CD4-positive, alpha-beta T cell treated with Interleukin-17A for 1 hour (primary cell): ENCODE results near the gene RNF141.

Experiments
- DNase-seq: peaks from one replicate; pipeline ENCODE4 v3.0.0-alpha.2; 2020

The RNF141 gene

DNA sequence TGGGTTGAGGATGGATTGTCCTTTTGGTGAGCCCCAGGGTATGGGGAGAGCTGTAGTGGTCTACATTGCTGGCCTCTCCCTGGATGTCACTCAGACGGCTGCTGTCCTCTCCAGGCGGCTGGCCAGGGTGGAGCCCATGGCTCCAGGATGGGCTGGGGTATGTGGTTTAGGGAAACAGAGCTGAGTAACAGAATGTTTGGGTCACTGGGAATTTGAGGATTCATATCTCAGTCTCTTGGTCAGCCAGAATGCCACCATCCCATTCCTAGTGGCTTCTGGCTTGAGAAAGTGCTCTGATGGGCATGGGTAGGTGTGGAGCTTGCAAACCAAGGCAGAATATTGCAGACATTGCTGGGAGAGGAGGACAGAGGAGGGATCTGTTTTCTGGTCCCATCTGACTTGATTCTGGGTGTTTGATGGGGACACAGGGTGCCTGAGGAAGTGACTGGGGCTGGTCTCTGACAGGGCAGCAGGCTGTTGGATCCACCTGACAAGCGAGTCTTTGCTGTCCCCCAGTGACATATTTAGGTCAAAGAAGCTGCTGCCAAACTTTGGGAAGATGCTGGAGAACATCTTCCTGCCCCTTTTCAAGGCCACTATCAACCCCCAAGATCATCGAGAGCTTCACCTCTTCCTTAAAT is 44.6 kb downstream of the RNF141 start:
- DNase-seq = no peak

DNA sequence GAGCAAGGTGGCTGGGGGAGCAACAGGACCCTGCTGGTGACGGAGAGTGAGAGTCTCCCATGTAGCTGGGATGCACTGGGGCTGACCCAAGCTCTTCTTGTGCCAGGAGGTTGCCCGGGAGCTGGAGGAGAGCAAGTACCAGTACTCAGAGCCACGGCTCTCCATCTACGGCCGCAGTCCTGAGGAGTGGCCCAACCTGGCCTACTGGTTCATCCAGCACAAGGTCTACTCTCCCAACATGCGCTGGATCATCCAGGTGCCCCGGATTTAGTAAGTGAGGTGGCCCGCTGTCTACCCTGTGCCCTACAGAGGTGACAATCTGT is 45.6 kb downstream of the RNF141 start:
- no peak for DNase-seq

DNA sequence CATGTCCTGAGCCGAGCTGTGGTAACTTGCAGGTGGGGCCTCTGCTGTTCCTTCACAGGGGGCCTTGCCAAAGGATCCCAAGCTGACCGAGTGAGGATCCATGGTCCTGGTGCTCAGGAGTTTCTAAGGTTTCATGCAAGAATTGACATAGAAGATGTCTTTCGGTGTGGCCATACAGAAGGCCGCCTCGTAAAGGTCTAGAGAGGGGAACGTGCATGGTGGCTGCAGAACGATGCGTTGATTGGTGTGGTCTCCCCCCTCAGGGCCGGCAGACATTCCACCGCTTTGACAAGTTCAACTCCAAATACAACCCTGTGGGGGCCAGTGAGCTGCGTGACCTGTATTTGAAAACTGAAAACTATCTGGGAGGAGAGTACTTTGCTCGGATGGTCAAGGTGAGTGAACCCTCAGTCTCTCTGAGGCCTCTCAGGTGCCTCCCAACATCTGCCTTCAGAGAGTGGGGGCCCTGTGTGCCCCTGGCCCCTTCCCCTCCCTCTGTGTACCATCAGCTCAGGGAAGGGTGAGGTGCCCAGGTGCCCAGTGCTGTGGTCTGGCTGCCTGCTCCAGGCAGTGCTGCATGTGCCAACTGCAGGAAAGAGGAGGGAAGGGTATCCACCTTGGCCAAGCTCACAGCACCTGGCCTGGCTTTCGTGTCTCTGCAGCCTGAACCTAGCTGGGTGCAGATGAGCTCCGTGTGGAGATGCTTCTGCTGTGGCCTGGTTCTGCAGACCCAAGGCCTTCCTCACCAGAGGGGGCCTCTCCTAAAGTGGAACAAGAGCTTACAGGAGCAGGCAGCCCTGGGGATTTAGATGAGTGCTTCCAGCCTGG is 46.1 kb downstream of the RNF141 start:
- no peak for DNase-seq

DNA sequence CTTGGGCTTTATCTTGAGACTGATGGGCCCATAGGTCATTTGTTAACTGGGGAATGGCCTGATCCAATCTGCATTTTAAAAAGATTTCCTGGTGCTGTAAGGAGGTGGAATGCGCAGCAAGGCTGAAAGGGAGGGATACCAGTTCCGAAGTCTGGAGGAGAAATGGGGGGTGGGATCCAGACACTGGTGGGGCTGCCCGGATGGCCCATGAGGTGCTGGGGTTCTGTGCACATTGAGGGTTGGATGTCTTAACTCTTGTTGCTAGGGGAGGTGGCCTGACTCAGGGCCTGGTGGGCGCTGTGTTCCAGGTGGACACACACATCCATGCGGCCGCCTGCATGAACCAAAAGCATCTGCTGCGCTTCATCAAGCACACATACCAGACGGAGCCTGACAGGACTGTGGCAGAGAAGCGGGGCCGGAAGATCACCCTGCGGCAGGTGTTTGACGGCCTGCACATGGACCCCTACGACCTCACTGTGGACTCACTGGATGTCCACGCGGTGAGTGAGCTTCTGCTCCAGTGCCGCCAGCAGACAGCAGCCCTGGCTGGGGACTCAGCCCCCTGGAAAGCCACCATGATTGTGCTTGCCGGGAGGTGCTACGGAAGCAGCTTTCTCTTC is 47.8 kb downstream of the RNF141 start:
- no peak for DNase-seq

DNA sequence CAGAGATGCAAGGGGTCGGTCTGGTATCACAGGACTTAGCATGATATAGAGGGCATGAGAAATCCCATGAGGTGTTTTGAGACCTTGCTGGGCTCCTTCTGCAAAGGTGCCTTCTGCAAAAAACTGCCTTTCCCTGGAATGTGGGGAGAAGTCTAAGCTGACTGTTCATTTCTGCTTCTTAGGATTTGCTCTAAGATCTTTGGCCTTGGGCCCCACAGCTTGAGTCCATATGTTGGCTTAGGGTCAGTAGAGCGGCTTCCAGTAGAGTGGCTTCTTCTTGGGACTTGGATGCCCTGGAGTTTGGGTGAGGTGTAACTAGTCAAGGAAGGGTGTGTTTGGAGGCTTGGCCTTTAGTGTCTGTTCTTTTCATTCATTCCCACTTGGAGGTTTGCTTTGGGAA is 48.9 kb downstream of the RNF141 start:
- DNase-seq = no peak

DNA sequence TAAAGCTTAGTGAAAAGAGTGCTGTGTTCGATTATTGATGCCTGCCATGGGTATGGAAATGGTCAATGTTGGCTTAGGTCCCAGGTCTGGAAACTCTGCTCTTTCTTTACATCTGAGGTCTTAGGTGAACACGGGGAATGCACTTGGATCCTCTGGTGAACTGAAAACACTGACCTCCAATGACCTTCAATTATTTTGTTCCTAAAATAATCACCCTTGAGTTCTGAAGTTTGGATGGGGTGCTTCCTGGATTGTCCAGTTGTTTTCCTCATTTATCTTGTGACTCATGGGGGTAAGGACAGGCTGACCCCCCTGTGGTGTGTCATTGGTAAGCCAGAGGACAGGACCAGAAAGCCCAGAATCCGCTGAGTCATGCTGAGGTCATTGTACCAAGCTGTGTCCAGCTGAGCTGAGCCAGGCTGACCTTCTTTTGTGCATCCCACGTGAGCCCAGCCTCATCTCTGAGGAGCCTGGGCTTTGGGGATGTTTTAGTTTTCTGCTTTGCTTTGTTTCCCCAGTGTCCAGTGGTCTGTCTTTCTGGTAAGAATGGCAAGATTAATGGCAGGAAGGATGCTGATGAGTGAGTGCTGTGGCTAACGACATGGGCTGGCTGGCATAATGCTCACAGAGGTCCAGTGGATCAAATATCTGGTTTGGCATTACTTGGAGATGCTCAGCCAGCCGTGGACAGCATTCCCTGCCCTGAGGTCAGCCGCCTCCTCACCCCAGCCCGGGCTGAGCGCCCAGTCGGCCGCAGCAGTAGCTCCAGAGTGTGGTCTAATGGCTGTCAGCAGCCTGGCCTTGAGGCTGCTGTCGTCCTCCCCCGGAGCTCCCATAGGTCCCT is 50.4 kb downstream of the RNF141 start:
- no peak for DNase-seq

DNA sequence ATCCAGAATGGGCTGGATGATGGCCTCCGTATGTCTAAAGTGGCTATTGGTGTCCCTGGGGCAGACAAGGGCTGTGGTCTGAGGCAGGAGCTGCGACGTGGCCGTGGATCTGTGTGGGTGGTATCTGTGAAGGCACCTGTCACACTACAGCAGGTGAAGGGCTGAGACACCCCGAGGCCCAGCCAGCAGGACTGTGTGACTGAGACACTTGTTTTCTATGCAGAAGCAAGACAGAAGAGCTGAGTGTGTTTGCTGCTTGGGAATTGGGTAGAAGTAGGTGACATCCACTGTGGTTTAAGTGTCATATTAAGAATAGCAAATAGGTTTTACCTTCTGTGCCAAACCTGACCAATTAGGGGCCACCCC is 51.0 kb downstream of the RNF141 start:
- DNase-seq = no peak

DNA sequence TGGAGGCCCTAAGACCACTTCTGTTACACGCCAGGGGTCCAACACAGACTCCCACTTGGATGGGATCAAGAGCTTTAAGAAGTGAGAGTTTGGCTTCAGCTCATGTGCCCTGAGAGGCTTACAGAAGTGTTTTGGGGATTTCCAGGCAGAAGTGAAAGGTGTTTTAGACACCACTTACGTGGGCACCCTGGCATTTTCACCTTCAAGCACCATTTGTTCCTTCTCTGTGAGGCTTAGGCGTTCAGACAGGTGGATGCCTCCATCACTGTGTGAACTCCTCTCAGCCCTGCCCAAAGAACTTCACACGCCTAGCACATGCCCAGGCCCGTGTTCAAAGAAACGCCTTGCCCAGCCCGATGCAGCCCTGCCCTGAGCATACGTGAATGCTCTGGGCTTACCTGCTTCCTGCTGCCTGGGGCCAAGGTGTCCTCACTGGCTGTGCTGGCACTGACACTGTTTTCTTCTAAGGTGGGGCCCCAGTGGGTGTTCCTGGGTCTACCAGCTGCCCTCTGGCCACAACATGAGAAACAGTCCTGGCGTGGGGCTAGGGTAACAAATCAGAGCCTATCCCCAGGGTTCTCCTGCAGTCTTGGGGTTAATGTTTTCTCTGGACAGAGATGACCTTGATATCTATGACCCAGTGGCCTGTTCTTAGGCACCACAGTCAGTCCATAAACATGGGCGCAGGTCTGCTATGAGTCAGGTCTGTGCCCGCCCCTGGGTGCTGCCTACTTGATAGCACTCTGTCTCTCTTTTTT is 51.9 kb downstream of the RNF141 start:
- DNase-seq = peak; percentile 7

DNA sequence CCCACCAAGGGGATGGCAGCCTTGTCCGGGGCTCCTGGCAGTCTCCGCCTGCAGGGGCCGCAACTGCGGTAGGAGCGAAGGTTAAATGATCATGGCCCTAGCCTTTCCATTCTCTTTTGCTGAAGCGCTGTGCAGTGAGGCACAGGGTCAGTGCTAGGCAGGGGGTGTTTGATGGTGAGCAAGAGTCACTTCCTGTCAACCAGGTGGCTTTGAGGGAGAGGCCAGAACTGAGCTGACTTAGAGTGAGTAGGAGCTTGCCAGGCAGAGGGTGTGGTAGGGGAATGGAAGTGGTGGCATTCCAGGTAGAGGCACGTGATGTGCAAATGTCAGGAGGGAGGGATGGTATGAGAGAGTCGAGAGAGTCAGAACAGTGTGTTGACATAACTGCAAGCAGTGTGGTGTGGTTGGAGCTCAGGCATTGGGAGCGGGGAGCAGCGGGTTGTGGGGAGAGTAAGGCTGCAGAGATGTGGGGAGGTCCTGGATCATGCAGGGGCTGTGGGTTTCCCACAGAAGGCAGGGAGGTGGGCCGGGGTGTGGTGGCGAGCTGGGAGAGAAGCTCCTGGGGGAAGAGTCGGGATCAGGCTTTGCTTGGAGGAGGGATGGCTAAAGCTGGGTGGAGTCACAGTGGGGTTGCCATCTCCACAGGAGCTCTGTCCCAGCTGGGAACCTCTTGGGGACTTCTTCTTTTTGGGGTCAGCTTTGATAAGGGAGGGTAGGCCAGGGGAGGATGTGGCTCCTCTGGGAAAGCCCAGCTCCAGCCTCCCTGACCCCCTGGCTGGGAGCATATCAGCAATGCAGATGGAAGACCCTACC is 52.7 kb downstream of the RNF141 start:
- no peak for DNase-seq

DNA sequence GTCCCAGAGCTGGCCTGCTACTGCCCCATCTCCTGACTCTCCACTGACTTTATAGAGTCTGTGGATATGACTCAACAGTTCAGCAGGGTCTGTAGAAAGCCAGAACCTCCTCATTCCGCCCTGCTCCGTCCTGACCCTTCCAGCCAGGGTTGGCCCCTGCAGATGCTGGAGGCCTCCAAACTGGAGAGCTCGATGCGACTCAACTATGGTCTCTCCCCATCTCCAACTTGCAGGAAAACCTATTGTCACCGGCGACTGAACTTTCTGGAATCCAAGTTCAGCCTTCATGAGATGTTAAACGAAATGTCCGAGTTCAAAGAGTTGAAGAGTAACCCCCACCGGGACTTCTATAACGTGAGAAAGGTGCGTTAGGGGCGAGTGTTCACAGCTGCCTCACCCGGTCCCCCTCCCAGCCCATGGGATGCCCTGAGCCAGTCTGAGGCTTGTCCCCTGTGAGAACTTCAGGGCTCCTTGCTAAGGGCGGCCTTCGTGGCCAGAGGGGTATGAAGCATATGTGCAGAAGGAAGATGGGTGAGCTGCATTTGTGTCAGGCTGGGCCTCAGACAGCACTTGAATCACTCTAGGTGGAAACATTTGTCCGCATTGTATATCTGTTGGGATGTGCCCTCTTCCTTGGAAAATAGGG is 53.9 kb downstream of the RNF141 start:
- no peak for DNase-seq

DNA sequence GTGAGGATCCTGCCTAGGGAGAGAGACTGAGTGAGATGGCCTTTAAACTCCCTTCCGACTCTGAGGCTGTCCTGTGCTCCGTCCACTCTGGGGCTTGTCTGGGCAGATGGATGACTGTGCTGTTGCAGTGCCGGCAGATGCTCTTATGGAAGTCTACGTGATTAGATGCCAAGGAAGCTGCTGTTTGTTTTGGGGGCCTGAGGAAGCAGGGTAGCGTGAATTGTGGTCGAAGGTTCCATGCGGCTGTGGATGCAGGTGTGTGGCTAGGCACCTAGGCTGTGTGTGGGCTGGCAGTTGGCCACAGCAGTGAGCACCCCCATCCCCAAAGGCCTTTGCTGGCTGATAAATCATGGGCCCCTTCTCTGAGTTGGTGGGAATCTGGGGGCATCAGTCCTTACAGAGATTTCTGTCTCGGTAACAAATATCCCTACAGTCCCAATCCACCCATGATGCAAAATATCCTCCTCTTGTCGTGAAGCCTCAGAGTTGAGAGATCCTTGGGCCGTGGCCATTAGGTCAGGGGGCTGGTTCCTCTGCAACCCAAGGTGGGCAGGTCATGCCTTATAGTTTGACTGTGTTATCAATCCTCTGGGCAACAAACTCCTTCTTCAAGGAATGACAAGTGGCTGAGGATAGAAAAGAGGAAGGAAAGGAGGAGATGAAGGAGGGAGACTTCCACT is 54.7 kb downstream of the RNF141 start:
- no peak for DNase-seq

DNA sequence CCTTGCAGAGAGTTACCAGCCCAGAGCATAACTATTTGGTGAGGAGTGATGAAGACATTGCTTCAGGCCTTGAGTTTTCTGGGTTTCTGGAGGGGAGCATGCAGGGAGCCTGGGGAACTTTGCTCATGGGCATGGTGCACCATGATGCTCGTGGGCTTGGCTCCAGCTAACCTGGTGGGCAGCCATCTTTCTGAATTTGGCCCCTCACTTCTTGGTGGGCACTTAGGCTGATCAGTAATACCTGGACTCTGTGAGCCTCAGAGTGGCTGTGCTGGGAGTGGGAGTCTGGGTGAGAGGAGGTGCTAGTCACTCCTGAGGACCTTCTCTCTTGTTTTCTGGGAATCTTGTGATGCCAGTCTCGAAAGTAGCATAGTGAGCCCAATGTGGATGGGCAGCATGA is 55.3 kb downstream of the RNF141 start:
- no peak for DNase-seq

DNA sequence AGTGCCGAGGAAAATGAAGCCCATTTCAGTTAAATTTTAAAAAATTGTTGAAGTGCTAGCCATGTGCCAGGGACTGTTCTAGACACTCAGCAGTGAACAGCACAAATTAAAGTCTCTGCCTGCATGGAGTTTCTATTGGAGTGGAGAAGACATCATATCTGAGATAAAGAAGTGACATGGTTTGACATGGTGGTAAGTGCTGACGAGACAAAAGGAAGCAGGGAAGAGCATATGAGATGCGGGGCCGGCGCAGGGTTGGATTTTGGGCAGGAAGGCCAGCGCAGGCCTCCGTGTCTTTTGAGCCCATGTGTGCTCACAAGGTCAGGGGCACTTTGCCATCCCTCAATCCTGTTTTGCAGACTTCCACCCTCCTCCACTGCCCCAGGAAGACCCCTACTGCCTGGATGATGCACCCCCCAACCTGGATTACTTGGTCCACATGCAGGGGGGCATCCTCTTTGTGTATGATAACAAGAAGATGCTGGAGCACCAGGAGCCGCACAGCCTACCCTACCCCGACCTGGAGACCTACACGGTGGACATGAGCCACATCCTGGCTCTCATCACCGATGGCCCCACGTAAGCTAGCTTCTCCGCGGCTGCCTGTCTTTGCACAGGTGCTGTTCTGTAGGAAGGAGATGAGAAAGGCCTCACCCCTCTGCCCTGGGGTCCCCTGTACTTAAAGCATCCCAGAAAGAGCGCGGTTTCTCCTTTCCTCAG is 56.4 kb downstream of the RNF141 start:
- no peak for DNase-seq

DNA sequence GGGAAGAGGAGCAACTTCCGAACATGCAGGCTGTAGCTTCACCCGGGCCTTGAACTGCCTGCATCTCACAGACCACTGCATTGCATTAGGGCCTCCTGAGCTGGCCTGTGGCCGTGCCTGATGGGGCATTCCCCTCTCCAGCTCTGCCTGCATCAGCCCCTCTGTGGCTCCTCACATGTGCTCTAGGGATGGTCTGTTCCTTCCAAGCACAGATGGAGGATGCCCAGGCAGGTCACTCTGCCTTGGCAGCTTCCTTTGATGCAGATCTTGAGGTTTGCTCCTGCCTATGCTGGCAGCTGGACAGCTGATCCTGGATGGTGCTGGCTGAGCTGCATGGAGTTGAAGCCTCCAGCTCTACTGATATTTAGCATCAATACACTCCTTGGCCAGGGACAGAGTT is 57.4 kb downstream of the RNF141 start:
- DNase-seq = no peak

DNA sequence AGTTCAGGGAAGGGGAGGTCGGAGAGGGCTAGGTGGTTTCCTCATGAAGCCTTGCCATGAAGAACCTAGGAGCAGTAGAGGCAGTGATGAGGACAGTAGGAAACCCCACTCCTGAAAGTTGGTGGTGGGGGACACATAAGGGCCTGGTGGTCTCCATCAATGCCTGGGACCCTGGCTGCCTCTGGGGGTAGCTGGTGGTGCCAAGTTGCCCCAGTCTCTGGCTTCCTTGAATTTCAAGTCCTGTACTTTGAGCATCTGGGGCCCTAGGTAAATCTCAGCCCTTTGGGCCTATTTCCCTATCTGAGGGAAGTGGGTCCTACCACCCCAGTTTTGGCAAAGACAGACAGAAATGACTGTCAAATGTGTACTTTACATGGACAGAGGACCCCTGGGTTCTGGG is 57.8 kb downstream of the RNF141 start:
- no peak for DNase-seq

DNA sequence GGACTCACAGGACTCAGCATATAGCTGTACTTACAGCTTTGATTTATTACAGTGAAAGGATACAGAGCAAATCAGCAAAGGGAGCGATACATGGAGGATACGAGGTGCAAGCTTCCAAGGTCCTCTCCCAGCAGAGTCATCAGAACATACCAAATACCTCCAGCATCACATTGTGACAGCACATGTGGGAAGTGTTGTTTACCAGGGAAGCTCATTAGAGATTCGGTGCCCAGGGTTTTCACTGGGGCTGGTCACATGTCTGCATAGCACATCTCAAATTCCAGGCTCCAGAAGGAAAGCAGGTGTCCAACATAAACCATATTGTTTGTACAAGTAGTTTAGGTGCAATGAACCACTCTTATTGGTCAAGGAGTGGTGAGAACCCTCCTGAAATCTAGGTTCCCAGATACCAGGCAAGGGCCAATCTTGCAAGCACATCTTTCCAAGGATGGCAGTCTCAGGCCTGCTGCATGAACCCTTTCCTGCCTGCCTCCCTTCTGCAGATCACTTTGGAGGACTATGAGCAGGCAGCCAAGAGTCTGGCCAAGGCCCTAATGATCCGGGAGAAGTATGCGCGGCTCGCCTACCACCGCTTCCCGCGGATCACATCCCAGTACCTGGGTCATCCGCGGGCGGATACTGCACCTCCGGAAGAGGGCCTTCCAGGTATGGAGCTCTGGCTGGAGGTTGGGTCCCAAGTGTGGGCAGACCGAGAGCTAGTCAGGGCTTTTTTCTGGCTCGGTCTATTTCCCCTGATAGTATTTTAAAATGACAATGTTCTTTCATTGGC is 59.2 kb downstream of the RNF141 start:
- DNase-seq = no peak

DNA sequence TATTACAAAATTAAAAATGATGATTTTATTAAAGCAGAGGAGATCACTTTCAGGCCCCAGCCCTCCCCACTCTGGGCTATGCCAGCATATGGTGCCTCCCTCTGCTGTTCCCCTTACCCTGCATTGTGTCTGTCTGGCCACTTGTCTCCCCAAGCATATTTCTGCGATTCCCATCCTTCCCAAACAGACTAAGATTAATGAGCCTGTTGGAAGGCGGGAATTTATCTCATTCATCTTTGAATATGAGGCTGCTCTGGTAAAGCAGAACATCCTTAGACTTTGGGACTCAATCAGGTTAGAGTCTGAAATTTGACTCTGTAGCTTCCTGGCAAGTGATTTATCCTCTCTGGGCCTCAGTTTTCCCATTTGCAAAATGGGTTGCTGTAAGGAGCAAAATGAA is 60.2 kb downstream of the RNF141 start:
- no peak for DNase-seq

DNA sequence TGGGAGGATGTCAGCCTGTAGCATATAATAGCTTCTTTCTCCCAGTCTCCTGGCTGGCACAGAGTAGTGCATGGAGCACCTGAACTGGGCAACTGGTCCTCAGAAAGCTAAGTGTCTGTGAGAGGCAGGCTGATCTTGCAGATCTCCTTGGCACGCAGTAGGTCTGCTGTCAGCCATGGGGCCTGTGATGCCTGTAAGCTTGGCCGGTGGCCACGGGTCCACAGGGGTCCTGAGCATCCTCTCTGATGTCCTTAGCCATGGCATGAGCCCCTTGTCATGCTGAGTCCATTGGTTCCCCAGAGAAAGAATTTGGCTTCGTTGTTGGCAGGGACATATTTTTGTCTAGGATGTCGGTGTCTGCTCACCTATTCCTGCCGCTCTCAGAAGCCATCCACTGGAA is 61.0 kb downstream of the RNF141 start:
- DNase-seq = no peak
